IPS DF 19.7 (cell line): ENCODE measurements around the gene TYRO3.

Source experiments
- DNase-seq: peaks from one replicate; pipeline ENCODE4 v3.0.0-alpha.2; 2013; ENCODE audit warnings: low read depth, low spot score

The TYRO3 gene

GRCh38 chr15:41603941-41604911, 45.2 kb downstream of the TYRO3 start:
- no peak for DNase-seq

GRCh38 chr15:41605566-41605965, 46.6 kb downstream of the TYRO3 start:
- DNase-seq, result no peak

- no peak for DNase-seq
These were observed 48.0 kb downstream of the TYRO3 start for GRCh38 chr15:41606997-41607396.

- DNase-seq, result no peak
These were observed 50.1 kb downstream of the TYRO3 start for GRCh38 chr15:41609123-41609522.

- no peak for DNase-seq
These were observed 51.0 kb downstream of the TYRO3 start for GRCh38 chr15:41610048-41610447.

- DNase-seq, result no peak
These were observed 61.7 kb downstream of the TYRO3 start for GRCh38 chr15:41620536-41621199.

- no peak for DNase-seq
These were observed 62.5 kb downstream of the TYRO3 start for GRCh38 chr15:41621200-41622193.

GRCh38 chr15:41622901-41623300, 63.9 kb downstream of the TYRO3 start:
- DNase-seq, result no peak

GRCh38 chr15:41627203-41627602, 68.2 kb downstream of the TYRO3 start:
- DNase-seq, result no peak

- DNase-seq, result no peak
These were observed 70.5 kb downstream of the TYRO3 start for GRCh38 chr15:41629463-41629862.

- no peak for DNase-seq
These were observed 70.9 kb downstream of the TYRO3 start for GRCh38 chr15:41629883-41630282.

GRCh38 chr15:41630616-41631217, 71.7 kb downstream of the TYRO3 start:
- no peak for DNase-seq

- no peak for DNase-seq
These were observed 73.0 kb downstream of the TYRO3 start for GRCh38 chr15:41631880-41632470.
